ENCODE results near the gene UBQLNL. TPM values are rescaled to one million over a fixed set of nuclear protein-coding genes. Genes with fewer than 3 reads are reported as not detected.

The UBQLNL gene
- total and polyA plus RNA-seq, 2 of the 4 experiments (the other 2 are of a cell fraction) = 0.18 to 0.48 TPM

- H4K91ac ChIP-seq (ENCODE audit: insufficient read depth, low read depth, low read length) = no peak overlapping the region
- no peak overlapping the region for H2BK5ac ChIP-seq (ENCODE audit: low read depth, low read length, poor library complexity, severe bottlenecking)
- peaks cover 1% of the 10 kb centered on the region for H3K27me3 ChIP-seq (ENCODE audit: control insufficient read depth, insufficient read depth, low read length)
- H3K56ac ChIP-seq (ENCODE audit: extremely low read depth, insufficient read depth, low read length) = no peak overlapping the region
- no peak overlapping the region for H3K4me2 ChIP-seq (ENCODE audit: low read depth, low read length)
- H3K36me3 ChIP-seq (ENCODE audit: control insufficient read depth, insufficient read depth, low read length) = no peaks in the 10 kb centered on the region
- no peaks in the 10 kb centered on the region for H3K9me1 ChIP-seq (ENCODE audit: insufficient read depth, low read length)
- no TSS peak for BruUV-seq (replicated peaks)
- dilution Hi-C loops (cut with HindIII; ENCODE audit: low sequenced_read_pairs, unreplicated experiment) = no loop called here
- ChIA-PET CTCF (interaction anchor here (0.6 kb wide), 1 partner anchor 270 kb away, joined by 3 read pairs; no protein-coding TSS in a partner anchor), POLR2A (ENCODE audit: unreplicated experiment) (no interaction called here)
- H2AK9ac ChIP-seq (replicated peaks; ENCODE audit: low read depth, low read length, poor library complexity) = no peak overlapping the region
- no peak overlapping the region for H3K4me3 ChIP-seq (ENCODE audit: insufficient read depth, low read depth, low read length)
- no peaks in the 10 kb centered on the region for H3K9me3 ChIP-seq (ENCODE audit: control insufficient read depth, insufficient read depth, low read length)
- H3K23ac ChIP-seq (ENCODE audit: low read depth, low read length) = no peak overlapping the region
- ATAC-seq (ENCODE audit: low read depth) = no peak
- no peak overlapping the region for H2AK5ac ChIP-seq (ENCODE audit: low read depth, low read length)
- H2BK20ac ChIP-seq (ENCODE audit: low read depth, low read length) = no peak overlapping the region
- in situ Hi-C loops (cut with MboI; ENCODE audit: low sequenced_read_pairs) = no loop called here
- no peak overlapping the region for H3K27ac ChIP-seq (ENCODE audit: insufficient read depth, low read length)
- H3K9ac ChIP-seq (ENCODE audit: low read depth, low read length) = no peak overlapping the region
- DNase-seq = no peak
- no peak overlapping the region for H4K8ac ChIP-seq (ENCODE audit: low read depth in 2 of 2, low read length in 2 of 2)
- no peak overlapping the region for H4K5ac ChIP-seq (ENCODE audit: low read depth, low read length)
- H2AFZ ChIP-seq (replicated peaks; ENCODE audit: low read length, poor library complexity) = no peak overlapping the region
- H3K4me1 ChIP-seq (ENCODE audit: control insufficient read depth, insufficient read depth, low read length) = no peaks in the 10 kb centered on the region
- no peak for TF ChIP-seq SMC3 (IDR thresholded peaks at IDR 0.05; ENCODE audit: low read depth, low read length)
- no peak for TF ChIP-seq FOS (IDR thresholded peaks at IDR 0.05; ENCODE audit: low read depth, low read length)
- no peak for TF ChIP-seq POLR2A (IDR thresholded peaks at IDR 0.05; ENCODE audit: low read depth, low read length)
- TF ChIP-seq CTCF (conservative IDR thresholded peaks at IDR 0.05; ENCODE audit: low read depth, low read length) = no peak
- no peak for TF ChIP-seq RCOR1 (IDR thresholded peaks at IDR 0.05; ENCODE audit: insufficient replicate concordance, low read length)
- no peak for TF ChIP-seq BHLHE40 (IDR thresholded peaks at IDR 0.05; ENCODE audit: low read depth, low read length)
- TF ChIP-seq NFE2L2 (IDR thresholded peaks at IDR 0.05; ENCODE audit: low read depth, low read length) = no peak
- no peak for TF ChIP-seq CHD1 (IDR thresholded peaks at IDR 0.05; ENCODE audit: low read depth, low read length)
- no peak for TF ChIP-seq USF2 (IDR thresholded peaks at IDR 0.05; ENCODE audit: low read depth, low read length)
- H3K79me1 ChIP-seq (ENCODE audit: low read depth in 1 of 2, low read length in 2 of 2) = no peaks in the 10 kb centered on the region
- no peak overlapping the region for H2BK120ac ChIP-seq (ENCODE audit: low read depth, low read length)
- no peak overlapping the region for H3K18ac ChIP-seq (ENCODE audit: low read depth, low read length)
- no peak overlapping the region for H2BK15ac ChIP-seq (ENCODE audit: low read depth, low read length)
- no peak overlapping the region for H3K14ac ChIP-seq (replicated peaks; ENCODE audit: low read depth, low read length)
- no peak overlapping the region for H3K4ac ChIP-seq (ENCODE audit: low read depth, low read length)
- no peaks in the 10 kb centered on the region for H4K20me1 ChIP-seq (ENCODE audit: insufficient read depth, low read length)
- intact Hi-C loops (cut with micrococcal nuclease) = no loop called here
Measured at GRCh38 chr11:5514841-5515240, 1.7 kb downstream of the UBQLNL start.

All from IMR-90 (cell line).